Gastrocnemius medialis (tissue), 4 donors: Measurements from ENCODE around the gene MUSTN1.

Experiments used
- POLR2A ChIP-seq, 2 donors: fragments of 450-650 bp; IDR thresholded peaks; one replicate each; pipeline ENCODE4 v1.6.1; 2017; ENCODE audit warnings: antibody characterized with exemption in 2 of 2, mild to moderate bottlenecking in 2 of 2, moderate library complexity in 2 of 2
- TF ChIP-seq, protein P1 (sequence below), 5 experiments: fragments of 450-650 bp in 3 of 5; fragments of 200-600 bp in 2 of 5; sonication (generic) in 2 of 5; IDR thresholded peaks in 4 of 5; conservative IDR thresholded peaks in 1 of 5; 1 replicate in 4 of 5; 2 replicates in 1 of 5; pipeline ENCODE4 v1.5.1; 2016 to 2019; ENCODE audit warnings: antibody characterized with exemption in 5 of 5, mild to moderate bottlenecking in 3 of 5, moderate library complexity in 3 of 5

DNA sequence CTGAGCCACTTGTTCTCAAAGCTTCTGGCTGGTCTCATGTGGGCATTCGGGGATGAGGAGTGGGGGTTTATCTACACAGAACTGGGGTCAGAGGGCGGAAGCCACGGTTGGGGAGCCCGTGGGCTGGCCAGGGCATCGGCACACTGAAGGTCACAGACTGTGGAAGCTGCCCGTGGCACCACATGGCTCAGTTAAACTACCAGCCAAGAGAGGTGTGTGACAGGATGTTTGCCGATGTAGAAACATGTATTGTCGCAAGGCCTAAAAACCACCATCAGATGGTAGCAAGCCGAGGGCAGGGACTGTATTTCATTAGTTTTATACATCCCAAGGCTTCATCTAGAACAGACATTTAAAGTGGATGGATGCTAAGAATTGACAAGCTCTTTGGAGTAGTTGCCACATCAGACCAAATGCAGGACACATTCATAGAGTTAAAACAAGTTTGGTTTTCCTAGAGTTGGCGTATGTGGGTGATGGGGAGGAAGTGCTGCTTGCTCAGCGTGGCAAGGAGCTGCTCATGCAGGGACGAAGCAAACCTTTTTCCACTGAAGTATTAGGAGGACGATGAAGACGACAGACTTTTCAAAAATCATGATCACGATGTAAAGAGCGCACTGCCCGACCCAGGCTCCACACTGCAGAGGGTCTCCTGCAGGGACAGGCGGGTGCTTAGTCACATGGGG lies 9.6 kb upstream of the MUSTN1 start:
- TF ChIP-seq, protein P1, sequence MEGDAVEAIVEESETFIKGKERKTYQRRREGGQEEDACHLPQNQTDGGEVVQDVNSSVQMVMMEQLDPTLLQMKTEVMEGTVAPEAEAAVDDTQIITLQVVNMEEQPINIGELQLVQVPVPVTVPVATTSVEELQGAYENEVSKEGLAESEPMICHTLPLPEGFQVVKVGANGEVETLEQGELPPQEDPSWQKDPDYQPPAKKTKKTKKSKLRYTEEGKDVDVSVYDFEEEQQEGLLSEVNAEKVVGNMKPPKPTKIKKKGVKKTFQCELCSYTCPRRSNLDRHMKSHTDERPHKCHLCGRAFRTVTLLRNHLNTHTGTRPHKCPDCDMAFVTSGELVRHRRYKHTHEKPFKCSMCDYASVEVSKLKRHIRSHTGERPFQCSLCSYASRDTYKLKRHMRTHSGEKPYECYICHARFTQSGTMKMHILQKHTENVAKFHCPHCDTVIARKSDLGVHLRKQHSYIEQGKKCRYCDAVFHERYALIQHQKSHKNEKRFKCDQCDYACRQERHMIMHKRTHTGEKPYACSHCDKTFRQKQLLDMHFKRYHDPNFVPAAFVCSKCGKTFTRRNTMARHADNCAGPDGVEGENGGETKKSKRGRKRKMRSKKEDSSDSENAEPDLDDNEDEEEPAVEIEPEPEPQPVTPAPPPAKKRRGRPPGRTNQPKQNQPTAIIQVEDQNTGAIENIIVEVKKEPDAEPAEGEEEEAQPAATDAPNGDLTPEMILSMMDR (IDR thresholded peaks at IDR 0.05 in 4 of 5, conservative IDR thresholded peaks at IDR 0.05 in 1 of 5): no peak
- TF ChIP-seq POLR2A (IDR thresholded peaks at IDR 0.05): peak; percentile 66 to 72
